Loucy (cell line): ENCODE measurements around the gene PTPRB.

ENCODE experiments used
- H2AFZ ChIP-seq: fragments of 200-600 bp; sonication (generic); 2 replicates; pipeline ENCODE4 v1.6.0; 2016; ENCODE audit warnings: antibody characterized with exemption, mild to moderate bottlenecking, low read length, moderate library complexity
- H3F3A ChIP-seq: fragments of 200-600 bp; 2 replicates; pipeline ENCODE4 v1.6.0; 2016; ENCODE audit warnings: antibody characterized with exemption, low read depth, mild to moderate bottlenecking
- H3K27me3 ChIP-seq: fragments of 200-600 bp; sonication (generic); 2 replicates; pipeline ENCODE4 v1.6.1; 2014; ENCODE audit warnings: low read length, mild to moderate bottlenecking; ENCODE audit not compliant: insufficient read depth, poor library complexity, severe bottlenecking
- H3K36me3 ChIP-seq: fragments of 200-600 bp; sonication (generic); 2 replicates; pipeline ENCODE4 v1.6.1; 2016; ENCODE audit warnings: low read length; ENCODE audit not compliant: insufficient read depth
- H3K4me1 ChIP-seq: fragments of 200-600 bp; sonication (generic); 2 replicates; pipeline ENCODE4 v1.5.1; 2014; ENCODE audit warnings: low read length, mild to moderate bottlenecking; ENCODE audit not compliant: insufficient read depth, poor library complexity, severe bottlenecking
- H3K4me2 ChIP-seq: fragments of 200-600 bp; sonication (generic); 2 replicates; pipeline ENCODE4 v1.6.0; 2014; ENCODE audit warnings: antibody characterized with exemption, low read length, low read depth, mild to moderate bottlenecking; ENCODE audit not compliant: poor library complexity, severe bottlenecking
- H3K4me3 ChIP-seq: fragments of 200-600 bp; sonication (generic); 2 replicates; pipeline ENCODE4 v1.5.1; 2014; ENCODE audit warnings: low read length, mild to moderate bottlenecking, mixed read lengths; ENCODE audit not compliant: poor library complexity, severe bottlenecking
- H3K79me2 ChIP-seq: fragments of 200-600 bp; sonication (generic); 2 replicates; pipeline ENCODE4 v1.6.1; 2014; ENCODE audit warnings: low read length; ENCODE audit not compliant: insufficient read depth
- H3K9ac ChIP-seq: fragments of 200-600 bp; sonication (generic); 2 replicates; pipeline ENCODE4 v1.6.0; 2014; ENCODE audit warnings: mild to moderate bottlenecking, low read depth, low read length, moderate library complexity; ENCODE audit not compliant: poor library complexity, severe bottlenecking
- H3K9me2 ChIP-seq: fragments of 200-600 bp; sonication (generic); replicated peaks from 2 replicates; pipeline ENCODE4 v1.6.1; 2016; ENCODE audit warnings: low read depth, low read length, mixed read lengths
- H3K9me3 ChIP-seq: fragments of 200-600 bp; sonication (generic); 2 replicates; pipeline ENCODE4 v1.6.1; 2014; ENCODE audit warnings: mild to moderate bottlenecking, antibody characterized with exemption, low read length, low read depth; ENCODE audit not compliant: insufficient read depth
- H4K20me1 ChIP-seq: fragments of 200-600 bp; sonication (generic); 2 replicates; pipeline ENCODE4 v1.6.0; 2014; ENCODE audit warnings: antibody characterized with exemption, low read length, mild to moderate bottlenecking; ENCODE audit not compliant: insufficient read depth, poor library complexity, severe bottlenecking
- EZH2phosphoT487 ChIP-seq: fragments of 200-600 bp; IDR thresholded peaks from 2 replicates; pipeline ENCODE4 v1.6.1; 2018; ENCODE audit warnings: antibody characterized with exemption, mild to moderate bottlenecking, moderate library complexity, borderline replicate concordance
- TF ChIP-seq, protein P1 (sequence below): fragments of 200-600 bp; sonication (generic); conservative IDR thresholded peaks from 2 replicates; pipeline ENCODE4 v1.5.1; 2014; ENCODE audit warnings: mild to moderate bottlenecking, antibody characterized with exemption, low read length

The PTPRB gene

DNA sequence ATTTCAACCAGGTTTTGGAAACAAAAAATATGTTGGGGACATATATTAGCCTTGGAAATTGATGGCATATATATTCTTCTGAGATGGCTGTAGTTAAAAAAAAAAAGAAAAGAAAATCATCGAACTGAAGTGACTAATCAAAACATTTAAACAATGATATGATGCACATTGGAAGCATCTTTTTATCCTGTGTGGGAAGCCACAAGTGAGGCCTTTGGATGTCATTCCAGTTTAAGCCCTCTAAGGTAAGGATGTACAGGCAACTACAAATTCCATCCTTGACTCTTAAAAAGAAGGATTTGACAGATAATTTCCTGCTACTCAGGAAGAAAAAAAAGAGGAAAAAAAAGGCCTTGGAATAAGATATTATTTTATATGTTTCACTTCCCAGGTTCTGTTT, 9.6 kb upstream of the PTPRB start:
- H3K36me3 ChIP-seq: no peaks in the 10 kb centered on the region
- H3K9me3 ChIP-seq: no peaks in the 10 kb centered on the region
- peak overlapping the region; percentile 68 for H3K4me2 ChIP-seq
- no peaks in the 10 kb centered on the region for H3K79me2 ChIP-seq
- no peak overlapping the region for H3K4me3 ChIP-seq
- no peak overlapping the region for H3K9ac ChIP-seq
- H4K20me1 ChIP-seq: no peaks in the 10 kb centered on the region
- no peak for TF ChIP-seq EZH2phosphoT487
- TF ChIP-seq, protein P1, sequence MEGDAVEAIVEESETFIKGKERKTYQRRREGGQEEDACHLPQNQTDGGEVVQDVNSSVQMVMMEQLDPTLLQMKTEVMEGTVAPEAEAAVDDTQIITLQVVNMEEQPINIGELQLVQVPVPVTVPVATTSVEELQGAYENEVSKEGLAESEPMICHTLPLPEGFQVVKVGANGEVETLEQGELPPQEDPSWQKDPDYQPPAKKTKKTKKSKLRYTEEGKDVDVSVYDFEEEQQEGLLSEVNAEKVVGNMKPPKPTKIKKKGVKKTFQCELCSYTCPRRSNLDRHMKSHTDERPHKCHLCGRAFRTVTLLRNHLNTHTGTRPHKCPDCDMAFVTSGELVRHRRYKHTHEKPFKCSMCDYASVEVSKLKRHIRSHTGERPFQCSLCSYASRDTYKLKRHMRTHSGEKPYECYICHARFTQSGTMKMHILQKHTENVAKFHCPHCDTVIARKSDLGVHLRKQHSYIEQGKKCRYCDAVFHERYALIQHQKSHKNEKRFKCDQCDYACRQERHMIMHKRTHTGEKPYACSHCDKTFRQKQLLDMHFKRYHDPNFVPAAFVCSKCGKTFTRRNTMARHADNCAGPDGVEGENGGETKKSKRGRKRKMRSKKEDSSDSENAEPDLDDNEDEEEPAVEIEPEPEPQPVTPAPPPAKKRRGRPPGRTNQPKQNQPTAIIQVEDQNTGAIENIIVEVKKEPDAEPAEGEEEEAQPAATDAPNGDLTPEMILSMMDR: no peak
- no peak overlapping the region for H2AFZ ChIP-seq
- no peaks in the 10 kb centered on the region for H3F3A ChIP-seq
- H3K4me1 ChIP-seq: peaks cover 51% of the 10 kb centered on the region
- H3K9me2 ChIP-seq: no peaks in the 10 kb centered on the region
- H3K27me3 ChIP-seq: no peaks in the 10 kb centered on the region

DNA sequence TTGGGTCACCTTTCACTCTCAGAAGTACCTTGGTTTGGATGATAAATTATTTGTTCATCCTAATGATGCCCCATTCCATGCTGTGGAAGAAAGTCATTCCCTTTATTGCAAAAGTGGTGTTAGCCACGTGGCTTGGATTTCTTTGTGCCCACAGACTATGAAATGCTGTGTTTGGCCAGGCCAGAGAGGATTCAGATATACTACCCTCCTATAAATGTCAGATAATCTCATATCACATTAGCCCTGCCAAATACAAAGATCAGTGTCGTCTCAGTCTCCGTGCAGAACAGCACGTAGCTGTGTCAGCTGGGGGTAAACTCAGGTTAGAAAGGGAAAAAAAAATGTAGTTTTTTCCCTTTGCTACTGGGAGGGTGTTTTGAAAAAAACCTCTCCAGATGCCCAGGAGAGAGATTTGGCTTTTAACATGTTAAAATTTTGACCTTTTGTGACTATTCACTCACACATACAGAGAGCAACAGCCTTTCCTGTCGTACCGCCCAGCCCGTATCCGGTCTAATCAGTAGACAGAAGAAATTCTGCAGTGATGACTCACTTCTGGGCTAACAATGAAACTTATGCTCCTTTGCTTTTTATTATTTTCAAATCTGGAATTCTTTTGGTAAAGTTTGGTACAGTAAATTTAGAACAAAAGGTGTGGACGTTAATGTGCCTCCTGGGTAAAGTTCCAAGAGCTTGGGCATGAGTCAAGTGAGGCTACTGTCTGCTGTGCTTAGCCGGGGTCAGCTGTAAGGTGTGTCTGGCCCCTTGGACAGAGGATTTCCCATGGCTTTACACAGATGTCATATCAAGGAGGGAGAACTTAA, 8.5 kb upstream of the PTPRB start:
- no peak for TF ChIP-seq EZH2phosphoT487
- TF ChIP-seq, protein P1: no peak
- Histone ChIP-seq H3K9ac (peak overlapping the region; percentile 61), H3K9me2 (no peaks in the 10 kb centered on the region), H3K79me2 (no peaks in the 10 kb centered on the region), H3K27me3 (no peaks in the 10 kb centered on the region), H3K4me2 (peak overlapping the region; percentile 68), H4K20me1 (no peaks in the 10 kb centered on the region), H3F3A (no peaks in the 10 kb centered on the region), H3K4me3 (peak overlapping the region; percentile 67), H2AFZ (peak overlapping the region; percentile 17; the same call in 1 of the 2 replicates), H3K4me1 (peaks cover 63% of the 10 kb centered on the region), H3K9me3 (no peaks in the 10 kb centered on the region), H3K36me3 (no peaks in the 10 kb centered on the region)

DNA sequence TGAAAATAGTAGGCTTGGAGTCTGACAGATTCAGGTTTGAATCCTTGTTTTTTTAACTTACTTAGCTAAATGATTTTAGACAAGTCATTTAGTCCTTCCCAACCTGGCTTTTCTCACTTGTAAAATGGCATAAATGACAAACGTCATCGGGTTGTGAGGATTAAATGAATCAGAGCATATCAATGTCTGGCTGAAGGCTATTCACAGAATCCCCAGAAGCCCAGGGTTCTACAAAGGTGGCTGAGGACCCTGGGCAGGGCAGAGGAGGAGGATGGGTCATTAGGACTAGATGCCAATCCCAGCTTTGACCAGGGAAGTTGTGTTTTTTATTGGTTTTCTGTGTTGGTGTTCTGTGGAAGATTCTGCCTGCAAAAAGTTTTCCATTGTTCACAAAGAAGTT, 7.6 kb upstream of the PTPRB start:
- no peaks in the 10 kb centered on the region for H3K27me3 ChIP-seq
- no peaks in the 10 kb centered on the region for H3K36me3 ChIP-seq
- peaks cover 71% of the 10 kb centered on the region for H3K4me1 ChIP-seq
- TF ChIP-seq EZH2phosphoT487: no peak
- TF ChIP-seq, protein P1: no peak
- H3K9me2 ChIP-seq: no peaks in the 10 kb centered on the region
- 0 out of 2 replicates have a peak overlapping the region, but pooled peaks have one; percentile 17 for H2AFZ ChIP-seq
- H3K4me2 ChIP-seq: peak overlapping the region; percentile 68
- no peaks in the 10 kb centered on the region for H3K9me3 ChIP-seq
- no peaks in the 10 kb centered on the region for H4K20me1 ChIP-seq
- H3K9ac ChIP-seq: peak overlapping the region; percentile 61
- H3K79me2 ChIP-seq: no peaks in the 10 kb centered on the region
- peak overlapping the region; percentile 67 for H3K4me3 ChIP-seq
- H3F3A ChIP-seq: no peaks in the 10 kb centered on the region
